K562 (cell line): ENCODE measurements around the gene ANKRD13A. TPM values are rescaled to one million over a fixed set of nuclear protein-coding genes. Genes with fewer than 3 reads are reported as not detected.
A peak's percentile ranks its signal among the peaks of the same experiment; 100 is the strongest.

Source experiments
- ATAC-seq: fragments of 200-7000 bp; cut with Tn5 transposase; 3 replicates; pipeline ENCODE4 v1.9.1; 2020; ENCODE audit warnings: moderate library complexity
- BruUV-seq: library from RNA; stranded (reverse); fragments of 400-500 nt; replicated peaks from 2 replicates; lab custom pipeline; 2021; lab: Mats Ljungman, UMichigan
- CTCF ChIA-PET: fragments of 300-600 bp; formaldehyde crosslinking; extraction: SDS; loops from one replicate; lab custom pipeline; 2021; ENCODE audit warnings: low intra/inter-chr PET ratio; lab: Yijun Ruan, JAX
- POLR2A ChIA-PET: fragments of 300-600, 350-650 bp; sonication (Branson Sonifier 250); formaldehyde crosslinking; extraction: SDS; loops from one replicate; lab custom pipeline; 2021; ENCODE audit warnings: antibody characterized with exemption, inconsistent platforms; lab: Yijun Ruan, JAX
- DNase-seq, 4 experiments: peaks; one replicate each; pipeline versions ENCODE4 v3.0.0 to v3.0.0-alpha.2; 2011 to 2018; ENCODE audit warnings: low spot score in 3 of 4, mixed read lengths in 3 of 4; ENCODE audit errors: extremely low read depth in 1 of 4
- FAIRE-seq: peaks from 2 replicates; lab custom pipeline; 2011; peaks lifted over from hg19 to GRCh38; lab: Jason Lieb, UNC
- H2AFZ ChIP-seq: 2 replicates; pipeline ENCODE4 v1.6.0; 2011; ENCODE audit warnings: low read depth, low read length, control low read depth, inconsistent platforms
- H3K27ac ChIP-seq: fragments of 200-600 bp; 3 replicates; pipeline ENCODE4 v1.8.0; 2011; ENCODE audit warnings: low read depth, mild to moderate bottlenecking, control low read depth, inconsistent platforms, low read length, moderate library complexity, mixed read lengths; ENCODE audit errors: extremely low read depth
- H3K27me3 ChIP-seq, 2 experiments: fragments of 300-600 bp in 1 of 2; 2 replicates in 1 of 2; 3 replicates in 1 of 2; pipeline versions ENCODE4 v1.6.0 to v1.8.0; 2011; ENCODE audit warnings: inconsistent platforms in 2 of 2, low read length in 2 of 2, mild to moderate bottlenecking in 1 of 2, mixed read lengths in 1 of 2, moderate library complexity in 1 of 2; ENCODE audit not compliant: control insufficient read depth in 2 of 2, insufficient read depth in 2 of 2
- H3K36me3 ChIP-seq: fragments of 300-600 bp; 3 replicates; pipeline ENCODE4 v1.8.0; 2011; ENCODE audit warnings: mild to moderate bottlenecking, low read length, inconsistent platforms; ENCODE audit not compliant: control insufficient read depth, insufficient read depth
- H3K4me1 ChIP-seq, 2 experiments: fragments of 200-600 bp in 1 of 2; replicated peaks in 1 of 2; 2 replicates in 1 of 2; 3 replicates in 1 of 2; pipeline versions ENCODE4 v1.5.1 to v1.8.0; 2011; ENCODE audit warnings: inconsistent platforms in 2 of 2, low read length in 2 of 2, mild to moderate bottlenecking in 1 of 2, mixed read lengths in 1 of 2, moderate library complexity in 1 of 2; ENCODE audit not compliant: control insufficient read depth in 2 of 2, insufficient read depth in 2 of 2
- H3K4me2 ChIP-seq: 2 replicates; pipeline ENCODE4 v1.6.1; 2011; ENCODE audit warnings: low read length, control low read depth, inconsistent platforms, mixed read lengths; ENCODE audit not compliant: insufficient read depth
- H3K4me3 ChIP-seq: fragments of 200-600 bp; sonication (generic), shearing (Covaris generic); 2 replicates; pipeline ENCODE4 v1.5.1; 2016; ENCODE audit warnings: control low read depth, inconsistent platforms
- H3K79me2 ChIP-seq: fragments of 200-600 bp; 3 replicates; pipeline ENCODE4 v1.8.0; 2011; ENCODE audit warnings: low read length, inconsistent platforms; ENCODE audit not compliant: control insufficient read depth, insufficient read depth
- H3K9ac ChIP-seq, 2 experiments: 2 replicates each; pipeline versions ENCODE4 v1.6.0 to v1.6.1; 2011; ENCODE audit warnings: low read depth in 2 of 2, low read length in 2 of 2, control low read depth in 1 of 2, inconsistent platforms in 1 of 2, mild to moderate bottlenecking in 1 of 2, mixed read lengths in 1 of 2; ENCODE audit not compliant: insufficient read depth in 1 of 2
- H3K9me1 ChIP-seq: one replicate; pipeline ENCODE4 v1.6.0; 2011; ENCODE audit warnings: inconsistent platforms, mild to moderate bottlenecking, low read length, moderate library complexity; ENCODE audit not compliant: control insufficient read depth, insufficient read depth
- H3K9me3 ChIP-seq: replicated peaks from 2 replicates; pipeline ENCODE4 v1.5.1; 2011; ENCODE audit warnings: low read depth, low read length, inconsistent platforms; ENCODE audit not compliant: control insufficient read depth, insufficient read depth
- H4K20me1 ChIP-seq: replicated peaks from 2 replicates; pipeline ENCODE4 v1.6.1; 2011; ENCODE audit warnings: low read length, inconsistent platforms, mixed read lengths; ENCODE audit not compliant: control insufficient read depth, insufficient read depth
- CBFA2T3 ChIP-seq: fragments of 450-650 bp; IDR thresholded peaks from 2 replicates; pipeline ENCODE4 v1.6.1; 2017
- E2F6 ChIP-seq, 2 experiments: IDR thresholded peaks; 2 replicates each; pipeline ENCODE4 v1.6.1; 2011; ENCODE audit warnings: borderline replicate concordance in 1 of 2, control low read depth in 1 of 2, low read depth in 1 of 2, low read length in 1 of 2, mild to moderate bottlenecking in 1 of 2, mixed read lengths in 1 of 2, moderate library complexity in 1 of 2; ENCODE audit not compliant: insufficient read depth in 1 of 2, insufficient read length in 1 of 2, poor library complexity in 1 of 2, severe bottlenecking in 1 of 2; ENCODE audit errors: extremely low read depth in 1 of 2
- KDM1A ChIP-seq, 2 experiments: fragments of 450-650 bp; IDR thresholded peaks; 2 replicates each; pipeline ENCODE4 v1.6.1; 2016; ENCODE audit warnings: mild to moderate bottlenecking in 2 of 2
- SRSF1 ChIP-seq: fragments of 200-400 bp; formaldehyde crosslinking; IDR thresholded peaks from 2 replicates; pipeline ENCODE4 v1.6.1; 2017; ENCODE audit warnings: mild to moderate bottlenecking, low read depth, low read length, moderate library complexity
- TRIM25 ChIP-seq: fragments of 450-650 bp; IDR thresholded peaks from 2 replicates; pipeline ENCODE4 v1.7.0; 2016; ENCODE audit warnings: borderline replicate concordance
- ZNF121 ChIP-seq: sonication (generic); formaldehyde crosslinking; conservative IDR thresholded peaks from 2 replicates; pipeline ENCODE4 v1.8.0; 2022; ENCODE audit warnings: missing genetic modification reagents
- ZNF609 ChIP-seq: sonication (generic); formaldehyde crosslinking; IDR thresholded peaks from 2 replicates; pipeline ENCODE4 v1.8.1; 2023; ENCODE audit warnings: missing genetic modification reagents, mild to moderate bottlenecking, borderline replicate concordance
- WGBS: fragments of 100-300 bp; shearing (Covaris generic); methylation state at CpG from one replicate; pipeline ENCODE4 v1.1.6; 2016; ENCODE audit warnings: low coverage, mixed read lengths; ENCODE audit not compliant: insufficient coverage; ENCODE audit errors: missing lambda C conversion rate; 5-methylcytosine and 5-hydroxymethylcytosine counted together
- in situ Hi-C: fragments of 300-500 bp; cut with MboI; formaldehyde crosslinking; loops from 4 replicates; pipeline ENCODE4 v1.15.0; 2018; ENCODE audit warnings: inconsistent platforms, mixed read lengths
- intact Hi-C: fragments of 100-400 bp; cut with micrococcal nuclease; formaldehyde crosslinking; loops from 2 replicates; pipeline ENCODE4 v1.14.2; 2022
- polyA plus RNA-seq, 8 experiments: library from polyadenylated mRNA; depleted of rRNA in 4 of 8; stranded (reverse) in 5 of 8; unstranded in 3 of 8; fragments of >200 nt; fragmentation: Nextera tagmentation in 2 of 8; fragmentation: Illumina TruSeq in 1 of 8; extraction: Ambion mirVana in 2 of 8; extraction: Trizol in 1 of 8; gene quantifications; 2 replicates each; pipeline versions ENCODE4 v1.2.1 to v1.2.3, GENCODE V29; 2011 to 2014; ENCODE audit warnings: inconsistent platforms in 1 of 8, missing spikeins in 1 of 8
- total RNA-seq, 7 experiments: library from RNA; depleted of rRNA in 6 of 7; stranded (reverse); fragments of >200 nt in 6 of 7; fragmentation: Illumina TruSeq in 2 of 7; extraction: Trizol in 2 of 7; gene quantifications; 2 replicates each; pipeline versions ENCODE4 v1.2.1 to v1.2.3, GENCODE V29; 2011 to 2021; ENCODE audit warnings: low replicate concordance in 1 of 7

ANKRD13A gene
- total and polyA plus RNA-seq, 9 of the 15 experiments (the other 6 are each of a cell fraction or from before 2014, with no cell fraction given), result 5.0 to 55.0 (median 41.5) TPM

- CTCF ChIA-PET, result no interaction called here
- no TSS peak for BruUV-seq
- DNase-seq (no peak), ATAC-seq (no peak), FAIRE-seq (no peak)
- H4K20me1 ChIP-seq, result no peaks in the 10 kb centered on the region
- no peak overlapping the region for H3K27ac ChIP-seq
- H3K36me3 ChIP-seq, result peaks cover 63% of the 10 kb centered on the region
- peaks cover 9% of the 10 kb centered on the region for H3K79me2 ChIP-seq
- WGBS, result 77% methylated on average over 10 of the region's 10 CpGs
- H2AFZ ChIP-seq, result no peak overlapping the region
- no peaks in the 10 kb centered on the region for H3K9me1 ChIP-seq
- TF ChIP-seq ZNF121, result peak; percentile 57
- no peak for TF ChIP-seq TRIM25
- TF ChIP-seq, all 486 proteins: peak for 1
- H3K27me3 ChIP-seq, result no peaks in the 10 kb centered on the region
- in situ Hi-C loops (no loop called here), intact Hi-C loops (no loop called here)
- H3K4me2 ChIP-seq, result no peak overlapping the region
- POLR2A ChIA-PET, result interaction anchor here (0.6 to 1.4 kb wide), 3 partner anchors 11 to 919 kb away, joined by 3 to 4 read pairs (median 3); no protein-coding TSS in a partner anchor
- 0 out of 5 replicates have a peak, but pooled peaks cover 0 to 3% of the 10 kb centered on the region in 2 experiments for H3K4me1 ChIP-seq
- no peak overlapping the region for H3K9ac ChIP-seq
- no peaks in the 10 kb centered on the region for H3K9me3 ChIP-seq
- no peak overlapping the region for H3K4me3 ChIP-seq
Observed at GRCh38 chr12:109988274-109988673, 11.0 kb upstream of the ANKRD13A start.

- ATAC-seq (no peak), FAIRE-seq (no peak), DNase-seq (no peak)
- POLR2A ChIA-PET, result interaction anchor here (0.6 kb wide), 1 partner anchor 920 kb away, joined by 3 read pairs; no protein-coding TSS in a partner anchor
- Histone ChIP-seq H3K9ac (no peak overlapping the region), H3K4me1 (0 out of 5 replicates have a peak, but pooled peaks cover 0 to 2% of the 10 kb centered on the region in 2 experiments), H3K4me2 (no peak overlapping the region), H3K36me3 (peaks cover 57% of the 10 kb centered on the region; the same call in 2 of the 3 replicates), H4K20me1 (no peaks in the 10 kb centered on the region), H3K79me2 (peaks cover 15% of the 10 kb centered on the region), H2AFZ (no peak overlapping the region), H3K27ac (no peak overlapping the region), H3K9me1 (no peaks in the 10 kb centered on the region), H3K9me3 (no peaks in the 10 kb centered on the region), H3K27me3 (no peaks in the 10 kb centered on the region), H3K4me3 (no peak overlapping the region)
- 85% methylated on average over 8 of the region's 8 CpGs for WGBS
- intact Hi-C loops (no loop called here), in situ Hi-C loops (no loop called here)
- no TSS peak for BruUV-seq
- CTCF ChIA-PET, result no interaction called here
- TF ChIP-seq ZNF609 (CRISPR knock-in tag) (no peak), SRSF1 (no peak), KDM1A (IDR thresholded peaks at IDR 0.05) (no peak), E2F6 (IDR thresholded peaks at IDR 0.05; ENCODE audit: borderline replicate concordance in 1 of 2, extremely low read depth in 1 of 2, insufficient read depth in 1 of 2, insufficient read length in 1 of 2, low read depth in 1 of 2, low read length in 1 of 2, poor library complexity in 1 of 2, severe bottlenecking in 1 of 2) (no peak), CBFA2T3 (no peak)
Observed at GRCh38 chr12:109988903-109989302, 10.3 kb upstream of the ANKRD13A start.
